ENCODE data around the gene RBM17.

RBM17 gene

GRCh38 chr10:6143181-6143580 lies 54.3 kb downstream of the RBM17 start:
- Histone ChIP-seq H2AFZ (ENCODE audit: low read length) (no peak overlapping the region), H3K27me3 (ENCODE audit: insufficient read depth, low read length) (no peaks in the 10 kb centered on the region; the same call in 1 of the 2 replicates), H3K27ac (ENCODE audit: low read depth, low read length, poor library complexity, severe bottlenecking) (no peak overlapping the region), H3K36me3 (ENCODE audit: insufficient read depth, low read length) (0 out of 2 replicates have a peak, but pooled peaks cover 5% of the 10 kb centered on the region), H3K9ac (ENCODE audit: low read length) (no peak overlapping the region), H3K4me1 (ENCODE audit: insufficient read depth, low read length, severe bottlenecking) (peaks cover 47% of the 10 kb centered on the region), H4K20me1 (ENCODE audit: insufficient read depth, low read length) (no peaks in the 10 kb centered on the region), H3K9me2 (ENCODE audit: low read depth, low read length) (no peaks in the 10 kb centered on the region), H3F3A (ENCODE audit: insufficient read depth, low read length) (no peaks in the 10 kb centered on the region), H3K9me3 (ENCODE audit: low read length) (no peaks in the 10 kb centered on the region), H3K4me3 (ENCODE audit: low read depth, low read length, poor library complexity, severe bottlenecking) (no peak overlapping the region), H3K79me2 (ENCODE audit: insufficient read depth, low read length) (no peaks in the 10 kb centered on the region), H3K4me2 (ENCODE audit: low read length) (no peak overlapping the region)
- TF ChIP-seq EZH2 (IDR thresholded peaks at IDR 0.05; ENCODE audit: borderline replicate concordance, low read length) (no peak), CTCF (IDR thresholded peaks at IDR 0.05; ENCODE audit: low read length) (no peak)

GRCh38 chr10:6144406-6145165 lies 55.8 kb downstream of the RBM17 start:
- Histone ChIP-seq H3F3A (ENCODE audit: insufficient read depth, low read length) (no peaks in the 10 kb centered on the region), H3K4me2 (ENCODE audit: low read length) (peak overlapping the region; percentile 86), H4K20me1 (ENCODE audit: insufficient read depth, low read length) (no peaks in the 10 kb centered on the region), H3K9ac (ENCODE audit: low read length) (peak overlapping the region; percentile 89), H3K4me1 (ENCODE audit: insufficient read depth, low read length, severe bottlenecking) (peaks cover 55% of the 10 kb centered on the region), H3K4me3 (ENCODE audit: low read depth, low read length, poor library complexity, severe bottlenecking) (peak overlapping the region; percentile 93), H3K27ac (ENCODE audit: low read depth, low read length, poor library complexity, severe bottlenecking) (peak overlapping the region; percentile 52), H3K9me3 (ENCODE audit: low read length) (no peaks in the 10 kb centered on the region), H3K9me2 (ENCODE audit: low read depth, low read length) (no peaks in the 10 kb centered on the region), H3K27me3 (ENCODE audit: insufficient read depth, low read length) (no peaks in the 10 kb centered on the region; the same call in 1 of the 2 replicates), H2AFZ (ENCODE audit: low read length) (peak overlapping the region; percentile 81; the same call in 1 of the 2 replicates), H3K36me3 (ENCODE audit: insufficient read depth, low read length) (0 out of 2 replicates have a peak, but pooled peaks cover 5% of the 10 kb centered on the region), H3K79me2 (ENCODE audit: insufficient read depth, low read length) (no peaks in the 10 kb centered on the region)
- TF ChIP-seq EZH2 (IDR thresholded peaks at IDR 0.05; ENCODE audit: borderline replicate concordance, low read length) (no peak), CTCF (IDR thresholded peaks at IDR 0.05; ENCODE audit: low read length) (no peak)

- peaks cover 55% of the 10 kb centered on the region for H3K4me1 ChIP-seq (ENCODE audit: insufficient read depth, low read length, severe bottlenecking)
- H3K27me3 ChIP-seq (ENCODE audit: insufficient read depth, low read length), result no peaks in the 10 kb centered on the region
- no peaks in the 10 kb centered on the region for H3K9me2 ChIP-seq (ENCODE audit: low read depth, low read length)
- H4K20me1 ChIP-seq (ENCODE audit: insufficient read depth, low read length), result no peaks in the 10 kb centered on the region
- H3K36me3 ChIP-seq (ENCODE audit: insufficient read depth, low read length), result 0 out of 2 replicates have a peak, but pooled peaks cover 5% of the 10 kb centered on the region
- peak overlapping the region; percentile 89 for H3K9ac ChIP-seq (ENCODE audit: low read length)
- peak overlapping the region; percentile 52 for H3K27ac ChIP-seq (ENCODE audit: low read depth, low read length, poor library complexity, severe bottlenecking)
- H3K4me3 ChIP-seq (ENCODE audit: low read depth, low read length, poor library complexity, severe bottlenecking), result peak overlapping the region; percentile 93
- H3K79me2 ChIP-seq (ENCODE audit: insufficient read depth, low read length), result no peaks in the 10 kb centered on the region
- no peak for TF ChIP-seq CTCF (IDR thresholded peaks at IDR 0.05; ENCODE audit: low read length)
- TF ChIP-seq EZH2 (IDR thresholded peaks at IDR 0.05; ENCODE audit: borderline replicate concordance, low read length), result no peak
- no peaks in the 10 kb centered on the region for H3K9me3 ChIP-seq (ENCODE audit: low read length)
- H3K4me2 ChIP-seq (ENCODE audit: low read length), result peak overlapping the region; percentile 86
- H2AFZ ChIP-seq (ENCODE audit: low read length), result no peak overlapping the region
- H3F3A ChIP-seq (ENCODE audit: insufficient read depth, low read length), result no peaks in the 10 kb centered on the region
Observed at GRCh38 chr10:6145166-6145987, 56.5 kb downstream of the RBM17 start.

Measured in OCI-LY1 (cell line).